Measurements from ENCODE around the gene ADH5.
A peak's percentile ranks its signal among the peaks of the same experiment; 100 is the strongest.
"Not testable (repeated sequence)": the region's sequence is repeated elsewhere in the genome, so short reads cannot be mapped to it uniquely, and the experiment has no call there.

ADH5 gene

GRCh38 chr4:99121008-99121407 is 32.4 kb upstream of the ADH5 start:
- Histone ChIP-seq H3F3A (ENCODE audit: insufficient read depth, low read length) (no peaks in the 10 kb centered on the region), H2AFZ (ENCODE audit: low read length) (no peak overlapping the region), H3K27ac (ENCODE audit: low read depth, low read length, poor library complexity, severe bottlenecking) (no peak overlapping the region), H3K79me2 (ENCODE audit: insufficient read depth, low read length) (no peaks in the 10 kb centered on the region), H3K4me2 (ENCODE audit: low read length) (no peak overlapping the region), H3K27me3 (ENCODE audit: insufficient read depth, low read length) (no peaks in the 10 kb centered on the region), H3K9ac (ENCODE audit: low read length) (no peak overlapping the region), H3K4me1 (ENCODE audit: insufficient read depth, low read length, severe bottlenecking) (no peaks in the 10 kb centered on the region), H3K4me3 (ENCODE audit: low read depth, low read length, poor library complexity, severe bottlenecking) (no peak overlapping the region), H3K9me2 (ENCODE audit: low read depth, low read length) (no peaks in the 10 kb centered on the region), H3K9me3 (ENCODE audit: low read length) (no peaks in the 10 kb centered on the region), H4K20me1 (ENCODE audit: insufficient read depth, low read length) (no peaks in the 10 kb centered on the region), H3K36me3 (ENCODE audit: insufficient read depth, low read length) (no peaks in the 10 kb centered on the region)
- TF ChIP-seq EZH2 (IDR thresholded peaks at IDR 0.05; ENCODE audit: borderline replicate concordance, low read length) (no peak), CTCF (IDR thresholded peaks at IDR 0.05; ENCODE audit: low read length) (no peak)

GRCh38 chr4:99120501-99120900 is 31.9 kb upstream of the ADH5 start:
- no peaks in the 10 kb centered on the region for H3K4me1 ChIP-seq (ENCODE audit: insufficient read depth, low read length, severe bottlenecking)
- H3K4me2 ChIP-seq (ENCODE audit: low read length), result no peak overlapping the region
- H3K9ac ChIP-seq (ENCODE audit: low read length), result no peak overlapping the region
- no peaks in the 10 kb centered on the region for H3K9me2 ChIP-seq (ENCODE audit: low read depth, low read length)
- no peak for TF ChIP-seq CTCF (IDR thresholded peaks at IDR 0.05; ENCODE audit: low read length)
- no peak for TF ChIP-seq EZH2 (IDR thresholded peaks at IDR 0.05; ENCODE audit: borderline replicate concordance, low read length)
- H4K20me1 ChIP-seq (ENCODE audit: insufficient read depth, low read length), result no peaks in the 10 kb centered on the region
- no peaks in the 10 kb centered on the region for H3K9me3 ChIP-seq (ENCODE audit: low read length)
- no peak overlapping the region for H2AFZ ChIP-seq (ENCODE audit: low read length)
- H3F3A ChIP-seq (ENCODE audit: insufficient read depth, low read length), result no peaks in the 10 kb centered on the region
- no peaks in the 10 kb centered on the region for H3K36me3 ChIP-seq (ENCODE audit: insufficient read depth, low read length)
- no peaks in the 10 kb centered on the region for H3K27me3 ChIP-seq (ENCODE audit: insufficient read depth, low read length)
- H3K27ac ChIP-seq (ENCODE audit: low read depth, low read length, poor library complexity, severe bottlenecking), result no peak overlapping the region
- no peak overlapping the region for H3K4me3 ChIP-seq (ENCODE audit: low read depth, low read length, poor library complexity, severe bottlenecking)
- no peaks in the 10 kb centered on the region for H3K79me2 ChIP-seq (ENCODE audit: insufficient read depth, low read length)

- no peak overlapping the region for H2AFZ ChIP-seq (ENCODE audit: low read length)
- H3K9ac ChIP-seq (ENCODE audit: low read length), result no peak overlapping the region
These were observed 29.5 kb upstream of the ADH5 start for GRCh38 chr4:99117876-99118693.

GRCh38 chr4:99117122-99117841 is 28.7 kb upstream of the ADH5 start:
- H3F3A ChIP-seq (ENCODE audit: insufficient read depth, low read length); H3K9me2 ChIP-seq (ENCODE audit: low read depth, low read length); H3K9ac ChIP-seq (ENCODE audit: low read length); H3K4me3 ChIP-seq (ENCODE audit: low read depth, low read length, poor library complexity, severe bottlenecking); H2AFZ ChIP-seq (ENCODE audit: low read length); H3K27me3 ChIP-seq (ENCODE audit: insufficient read depth, low read length); H4K20me1 ChIP-seq (ENCODE audit: insufficient read depth, low read length); H3K9me3 ChIP-seq (ENCODE audit: low read length); H3K4me2 ChIP-seq (ENCODE audit: low read length); H3K4me1 ChIP-seq (ENCODE audit: insufficient read depth, low read length, severe bottlenecking); H3K36me3 ChIP-seq (ENCODE audit: insufficient read depth, low read length); H3K79me2 ChIP-seq (ENCODE audit: insufficient read depth, low read length); H3K27ac ChIP-seq (ENCODE audit: low read depth, low read length, poor library complexity, severe bottlenecking): not testable (repeated sequence)

More at GRCh38 chr4:99117876-99118693, 29.5 kb upstream of the ADH5 start:
- Histone ChIP-seq H3F3A (ENCODE audit: insufficient read depth, low read length) (no peaks in the 10 kb centered on the region), H3K4me3 (ENCODE audit: low read depth, low read length, poor library complexity, severe bottlenecking) (no peak overlapping the region), H3K79me2 (ENCODE audit: insufficient read depth, low read length) (no peaks in the 10 kb centered on the region), H3K9me2 (ENCODE audit: low read depth, low read length) (no peaks in the 10 kb centered on the region), H3K4me2 (ENCODE audit: low read length) (no peak overlapping the region), H3K4me1 (ENCODE audit: insufficient read depth, low read length, severe bottlenecking) (no peaks in the 10 kb centered on the region), H3K36me3 (ENCODE audit: insufficient read depth, low read length) (no peaks in the 10 kb centered on the region), H3K9me3 (ENCODE audit: low read length) (no peaks in the 10 kb centered on the region), H4K20me1 (ENCODE audit: insufficient read depth, low read length) (no peaks in the 10 kb centered on the region), H3K27me3 (ENCODE audit: insufficient read depth, low read length) (no peaks in the 10 kb centered on the region), H3K27ac (ENCODE audit: low read depth, low read length, poor library complexity, severe bottlenecking) (no peak overlapping the region)
- TF ChIP-seq CTCF (IDR thresholded peaks at IDR 0.05; ENCODE audit: low read length) (peak; percentile 46; the same call in 1 of the 2 replicates), EZH2 (IDR thresholded peaks at IDR 0.05; ENCODE audit: borderline replicate concordance, low read length) (no peak)

- H3K27ac ChIP-seq (ENCODE audit: low read depth, low read length, poor library complexity, severe bottlenecking); H3K4me1 ChIP-seq (ENCODE audit: insufficient read depth, low read length, severe bottlenecking); H3K9me3 ChIP-seq (ENCODE audit: low read length); H3K9me2 ChIP-seq (ENCODE audit: low read depth, low read length); H3K79me2 ChIP-seq (ENCODE audit: insufficient read depth, low read length); H3F3A ChIP-seq (ENCODE audit: insufficient read depth, low read length); H3K9ac ChIP-seq (ENCODE audit: low read length); H3K36me3 ChIP-seq (ENCODE audit: insufficient read depth, low read length); H4K20me1 ChIP-seq (ENCODE audit: insufficient read depth, low read length); H3K4me2 ChIP-seq (ENCODE audit: low read length); H3K4me3 ChIP-seq (ENCODE audit: low read depth, low read length, poor library complexity, severe bottlenecking); H2AFZ ChIP-seq (ENCODE audit: low read length); H3K27me3 ChIP-seq (ENCODE audit: insufficient read depth, low read length): not testable (repeated sequence)
These were observed 20.7 kb upstream of the ADH5 start for GRCh38 chr4:99109286-99109685.

All from OCI-LY1 (cell line).